ENCODE results near the gene BTBD17. TPM values are rescaled to one million over a fixed set of nuclear protein-coding genes. Genes with fewer than 3 reads are reported as not detected.

The BTBD17 gene
- total RNA-seq, 1 donor from 2014 or later, result not detected

Other genes starting within 250 kb of the BTBD17 start
- gene RPL38, start 158.2 kb downstream of the BTBD17 start, total RNA-seq, result 271 TPM
- gene TTYH2, start 148.3 kb downstream of the BTBD17 start, total RNA-seq, result 0.81 TPM
- gene DNAI2, start 87.6 kb downstream of the BTBD17 start, total RNA-seq, result not detected
- 0.58 TPM for gene KIF19, start 35.6 kb downstream of the BTBD17 start, total RNA-seq
- not detected for gene GPR142, start 5.6 kb upstream of the BTBD17 start, total RNA-seq
- gene GPRC5C, start 70.2 kb upstream of the BTBD17 start, total RNA-seq, result 243 TPM
- 3.8 TPM for gene CD300A, start 104.8 kb upstream of the BTBD17 start, total RNA-seq
- gene CD300LB, start 169.6 kb upstream of the BTBD17 start, total RNA-seq, result 0.08 TPM
- gene CD300C, start 184.2 kb upstream of the BTBD17 start, total RNA-seq, result 0.50 TPM
- gene CD300H, start 205.6 kb upstream of the BTBD17 start, total RNA-seq, result not detected
- gene CD300LD, start 230.4 kb upstream of the BTBD17 start, total RNA-seq, result not detected